Activated naive CD8-positive, alpha-beta T cell treated with anti-CD3 and anti-CD28 coated beads, Interleukin-2, amount 50 U/mL, for 24 hours (primary cell): ENCODE measurements around the gene DLGAP1.
"Not testable (repeated sequence)": the region's sequence is repeated elsewhere in the genome, so short reads cannot be mapped to it uniquely, and the experiment has no call there.

ENCODE experiments used
- ATAC-seq: fragments of 150-1000 bp; cut with Tn5 transposase; one replicate; pipeline ENCODE4 v1.10.0; 2021
- DNase-seq: peaks from one replicate; pipeline ENCODE4 v3.0.0; 2021
- H3K27ac Mint-ChIP-seq: one replicate; pipeline ENCODE4 v1.8.0; 2021; ENCODE audit warnings: mild to moderate bottlenecking, mixed read lengths
- H3K27me3 Mint-ChIP-seq: one replicate; pipeline ENCODE4 v1.8.0; 2021; ENCODE audit warnings: mixed read lengths
- H3K36me3 Mint-ChIP-seq: one replicate; pipeline ENCODE4 v1.8.0; 2021; ENCODE audit warnings: low read depth, mixed read lengths
- H3K4me1 Mint-ChIP-seq: one replicate; pipeline ENCODE4 v1.8.0; 2021; ENCODE audit warnings: mixed read lengths
- H3K4me3 Mint-ChIP-seq: one replicate; pipeline ENCODE4 v1.8.0; 2021; ENCODE audit warnings: mild to moderate bottlenecking, moderate library complexity, mixed read lengths
- H3K9me3 Mint-ChIP-seq: one replicate; pipeline ENCODE4 v1.8.0; 2021; ENCODE audit warnings: mixed read lengths

DLGAP1 gene

DNA sequence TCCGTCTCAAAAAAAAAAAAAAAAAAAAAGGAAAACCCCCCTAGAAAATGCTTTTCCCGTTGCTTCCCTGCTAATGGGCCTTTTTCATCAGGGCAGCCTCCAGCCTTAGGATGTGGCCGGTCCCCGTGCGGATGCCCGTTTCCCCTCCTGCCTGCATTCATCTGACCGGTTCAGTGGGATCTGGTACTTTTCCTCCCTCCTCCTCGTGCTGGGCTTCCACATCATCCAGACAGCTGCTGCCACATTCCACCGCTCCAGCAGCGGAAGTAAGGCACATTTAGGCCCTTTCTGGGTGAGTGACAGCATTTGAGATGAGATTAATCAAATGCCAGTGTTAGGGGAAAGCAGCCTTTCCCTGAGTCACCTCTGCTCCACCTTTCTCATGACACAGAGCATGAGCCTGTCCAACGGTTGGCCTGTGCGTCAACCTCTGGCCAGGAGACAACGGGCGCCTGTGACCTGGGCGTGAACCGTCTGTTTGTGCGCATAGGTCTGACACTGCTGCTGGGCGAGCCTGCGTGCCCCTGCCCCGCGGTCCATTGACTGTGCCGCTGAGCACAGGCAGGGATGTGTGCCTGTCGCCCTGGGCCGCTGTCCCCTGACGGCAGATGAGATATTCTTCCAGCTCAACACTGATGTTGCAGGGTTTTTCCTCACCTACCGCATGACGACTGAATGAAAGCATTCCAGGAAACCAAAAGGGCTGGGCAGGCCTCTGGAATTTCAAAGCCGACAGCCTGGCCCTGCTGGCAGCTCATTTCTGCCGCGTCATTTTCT, 831.1 kb downstream of the DLGAP1 start:
- ATAC-seq (peak; percentile 42), DNase-seq (peak; percentile 35)
- Mint-ChIP-seq H3K9me3 (no peaks in the 10 kb centered on the region), H3K27ac (peak overlapping the region; percentile 91), H3K4me1 (peaks cover 47% of the 10 kb centered on the region), H3K36me3 (peaks cover 2% of the 10 kb centered on the region), H3K27me3 (no peaks in the 10 kb centered on the region), H3K4me3 (peak overlapping the region; percentile 53)

- peaks cover 30% of the 10 kb centered on the region for H3K4me1 Mint-ChIP-seq
- no peak for ATAC-seq
Observed at GRCh38 chr18:3620146-3621119, 834.7 kb downstream of the DLGAP1 start.

DNA sequence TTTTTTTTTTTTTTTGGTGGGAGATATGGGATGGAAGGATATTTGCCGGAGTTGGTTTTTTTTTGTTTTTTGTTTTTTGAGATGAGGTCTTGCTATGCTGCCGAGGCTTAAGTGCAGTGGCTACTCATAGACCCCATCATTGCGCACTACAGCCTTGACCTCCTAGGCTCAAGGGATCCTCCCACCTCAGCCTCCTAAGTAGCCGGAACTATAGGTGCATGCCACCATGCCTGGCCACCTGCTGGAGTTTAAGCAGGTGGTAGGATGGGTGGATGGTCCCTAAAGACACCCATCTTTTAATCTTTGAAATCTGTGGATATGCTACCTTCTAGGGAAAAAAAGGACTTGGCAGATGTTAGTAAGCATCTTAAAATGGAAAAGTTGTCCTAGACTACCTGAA, 835.4 kb downstream of the DLGAP1 start:
- Mint-ChIP-seq H3K4me3 (no peak overlapping the region), H3K9me3 (no peaks in the 10 kb centered on the region), H3K27ac (no peak overlapping the region), H3K27me3 (no peaks in the 10 kb centered on the region), H3K36me3 (peaks cover 2% of the 10 kb centered on the region), H3K4me1 (peaks cover 23% of the 10 kb centered on the region)
- DNase-seq (no peak), ATAC-seq (no peak)

More at GRCh38 chr18:3620146-3621119, 834.7 kb downstream of the DLGAP1 start:
- no peak overlapping the region for H3K27ac Mint-ChIP-seq
- H3K9me3 Mint-ChIP-seq: no peaks in the 10 kb centered on the region
- no peak overlapping the region for H3K4me3 Mint-ChIP-seq
- no peaks in the 10 kb centered on the region for H3K27me3 Mint-ChIP-seq
- DNase-seq: no peak
- H3K36me3 Mint-ChIP-seq: peaks cover 2% of the 10 kb centered on the region

DNA sequence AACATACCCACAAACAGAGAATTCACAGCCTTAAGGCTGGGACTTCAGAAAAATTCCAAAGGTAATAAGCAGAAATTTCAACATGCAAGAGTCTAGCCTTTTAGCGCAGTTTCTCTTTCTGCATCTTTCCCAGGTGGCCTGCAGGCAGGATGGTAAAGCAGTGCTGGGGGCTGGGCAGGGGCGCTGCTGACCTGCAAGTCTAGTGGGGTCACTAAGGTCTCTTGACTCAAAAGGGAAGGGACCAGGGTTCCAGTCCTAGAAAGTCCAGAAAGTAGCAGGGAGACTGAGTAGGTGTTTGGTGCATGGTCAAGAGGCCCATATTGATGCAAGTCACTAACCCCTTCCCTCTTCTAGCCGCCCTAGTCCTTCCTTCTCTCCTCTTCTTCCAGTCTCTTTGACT, 835.9 kb downstream of the DLGAP1 start:
- no peaks in the 10 kb centered on the region for H3K27me3 Mint-ChIP-seq
- peaks cover 18% of the 10 kb centered on the region for H3K4me1 Mint-ChIP-seq
- no peaks in the 10 kb centered on the region for H3K9me3 Mint-ChIP-seq
- H3K4me3 Mint-ChIP-seq: no peak overlapping the region
- DNase-seq (no peak), ATAC-seq (no peak)
- H3K36me3 Mint-ChIP-seq: peaks cover 2% of the 10 kb centered on the region
- no peak overlapping the region for H3K27ac Mint-ChIP-seq

GRCh38 chr18:3616744-3617143, 838.4 kb downstream of the DLGAP1 start:
- Mint-ChIP-seq H3K27ac (no peak overlapping the region), H3K27me3 (no peaks in the 10 kb centered on the region), H3K4me1 (peaks cover 9% of the 10 kb centered on the region), H3K9me3 (no peaks in the 10 kb centered on the region), H3K4me3 (no peak overlapping the region), H3K36me3 (no peaks in the 10 kb centered on the region)
- DNase-seq (no peak), ATAC-seq (no peak)

DNA sequence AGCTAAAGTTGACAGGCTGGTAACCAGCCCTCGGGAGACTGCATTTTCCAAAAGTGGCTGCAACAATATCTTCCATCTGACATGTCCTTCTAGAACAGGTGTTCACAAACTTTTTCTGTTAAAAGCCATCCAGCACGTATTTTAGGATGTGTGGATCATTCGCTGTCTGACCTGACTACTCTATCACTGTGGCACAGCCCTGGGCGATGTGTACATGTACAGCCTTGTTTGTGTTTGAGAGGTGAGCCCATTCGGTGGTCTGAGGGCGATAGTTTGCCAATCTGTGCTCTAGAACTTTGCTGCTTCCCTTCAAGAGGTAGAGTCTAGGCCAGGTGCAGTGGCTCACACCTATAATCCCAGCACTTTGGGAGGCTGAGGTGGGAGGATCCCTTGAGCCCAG, 839.0 kb downstream of the DLGAP1 start:
- no peaks in the 10 kb centered on the region for H3K9me3 Mint-ChIP-seq
- no peaks in the 10 kb centered on the region for H3K36me3 Mint-ChIP-seq
- DNase-seq (no peak), ATAC-seq (no peak)
- no peaks in the 10 kb centered on the region for H3K27me3 Mint-ChIP-seq
- no peak overlapping the region for H3K4me3 Mint-ChIP-seq
- no peak overlapping the region for H3K27ac Mint-ChIP-seq
- peaks cover 16% of the 10 kb centered on the region for H3K4me1 Mint-ChIP-seq

GRCh38 chr18:3615374-3615985, 839.6 kb downstream of the DLGAP1 start:
- Mint-ChIP-seq H3K4me1 (peaks cover 19% of the 10 kb centered on the region), H3K9me3 (no peaks in the 10 kb centered on the region), H3K27ac (no peak overlapping the region)

DNA sequence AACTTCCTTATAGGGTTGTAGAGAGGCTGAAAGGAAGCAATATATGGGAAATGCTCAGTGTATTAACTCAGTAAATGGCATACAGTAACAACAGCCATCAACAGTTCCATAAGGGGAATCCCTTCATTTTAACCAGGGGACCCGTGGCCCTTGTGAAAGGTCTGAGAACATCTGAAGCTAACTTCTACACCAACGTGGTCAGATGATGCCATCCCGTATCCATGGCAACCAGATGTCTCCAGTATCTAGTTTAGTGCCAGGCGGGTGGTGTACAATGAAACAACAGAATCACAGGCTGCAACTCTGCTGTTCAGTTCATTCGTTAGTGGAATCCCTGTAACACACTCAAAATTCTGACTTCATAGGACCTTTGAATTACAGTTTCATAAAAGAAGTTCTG, 842.8 kb downstream of the DLGAP1 start:
- no peak overlapping the region for H3K27ac Mint-ChIP-seq
- H3K36me3 Mint-ChIP-seq: no peaks in the 10 kb centered on the region
- no peak overlapping the region for H3K4me3 Mint-ChIP-seq
- ATAC-seq (peak; percentile 86), DNase-seq (peak; percentile 50)
- H3K4me1 Mint-ChIP-seq: peaks cover 32% of the 10 kb centered on the region
- H3K9me3 Mint-ChIP-seq: no peaks in the 10 kb centered on the region
- no peaks in the 10 kb centered on the region for H3K27me3 Mint-ChIP-seq

More at GRCh38 chr18:3615374-3615985, 839.6 kb downstream of the DLGAP1 start:
- no peak overlapping the region for H3K4me3 Mint-ChIP-seq
- no peaks in the 10 kb centered on the region for H3K36me3 Mint-ChIP-seq
- DNase-seq: no peak
- H3K27me3 Mint-ChIP-seq: no peaks in the 10 kb centered on the region
- no peak for ATAC-seq

DNA sequence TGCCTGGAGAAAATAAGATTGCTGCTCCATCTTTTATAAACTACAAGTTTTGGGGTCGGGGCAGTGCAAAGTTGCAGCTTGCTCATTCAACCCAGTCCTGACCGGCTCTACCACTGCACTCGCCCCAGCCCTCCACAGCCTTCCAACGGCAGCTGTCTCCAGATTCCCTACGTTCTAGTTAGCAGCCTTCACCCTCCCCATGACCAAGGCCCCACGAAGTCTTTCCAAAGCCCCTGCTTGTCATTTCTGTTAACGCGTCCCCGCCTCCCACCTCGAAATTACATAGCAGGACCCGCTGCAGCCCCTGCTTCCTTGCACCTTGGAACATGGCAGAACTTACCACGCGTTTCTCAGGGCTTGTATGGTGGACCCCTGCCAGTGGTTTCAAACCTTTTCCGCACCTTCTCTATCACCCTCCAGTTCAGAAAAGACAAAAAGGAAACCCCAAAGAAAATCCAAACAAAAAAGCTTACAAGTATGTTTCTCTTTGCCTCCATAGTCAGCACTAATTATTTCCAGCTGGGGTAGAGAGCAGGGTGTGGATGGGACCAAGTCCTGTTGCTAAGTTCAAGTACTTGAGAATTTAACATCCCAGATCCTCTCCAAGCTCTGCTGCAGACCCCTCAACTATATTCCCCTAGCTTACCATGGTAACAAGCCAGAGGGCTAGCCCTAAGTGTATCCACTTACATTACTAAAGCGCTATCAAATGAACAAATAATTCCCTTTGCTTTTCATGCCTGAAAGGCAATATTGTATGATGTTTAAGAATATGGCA, 843.6 kb downstream of the DLGAP1 start:
- H3K9me3 Mint-ChIP-seq: no peaks in the 10 kb centered on the region
- H3K27ac Mint-ChIP-seq: peak overlapping the region; percentile 39
- H3K27me3 Mint-ChIP-seq: no peaks in the 10 kb centered on the region
- H3K4me1 Mint-ChIP-seq: peaks cover 38% of the 10 kb centered on the region
- ATAC-seq: no peak
- no peak overlapping the region for H3K4me3 Mint-ChIP-seq
- DNase-seq: no peak
- no peaks in the 10 kb centered on the region for H3K36me3 Mint-ChIP-seq

- no peaks in the 10 kb centered on the region for H3K27me3 Mint-ChIP-seq
- ATAC-seq (no peak), DNase-seq (no peak)
- H3K4me3 Mint-ChIP-seq: no peak overlapping the region
- no peaks in the 10 kb centered on the region for H3K9me3 Mint-ChIP-seq
- peaks cover 38% of the 10 kb centered on the region for H3K4me1 Mint-ChIP-seq
- no peak overlapping the region for H3K27ac Mint-ChIP-seq
- no peaks in the 10 kb centered on the region for H3K36me3 Mint-ChIP-seq
Observed at GRCh38 chr18:3610813-3611212, 844.3 kb downstream of the DLGAP1 start.

DNA sequence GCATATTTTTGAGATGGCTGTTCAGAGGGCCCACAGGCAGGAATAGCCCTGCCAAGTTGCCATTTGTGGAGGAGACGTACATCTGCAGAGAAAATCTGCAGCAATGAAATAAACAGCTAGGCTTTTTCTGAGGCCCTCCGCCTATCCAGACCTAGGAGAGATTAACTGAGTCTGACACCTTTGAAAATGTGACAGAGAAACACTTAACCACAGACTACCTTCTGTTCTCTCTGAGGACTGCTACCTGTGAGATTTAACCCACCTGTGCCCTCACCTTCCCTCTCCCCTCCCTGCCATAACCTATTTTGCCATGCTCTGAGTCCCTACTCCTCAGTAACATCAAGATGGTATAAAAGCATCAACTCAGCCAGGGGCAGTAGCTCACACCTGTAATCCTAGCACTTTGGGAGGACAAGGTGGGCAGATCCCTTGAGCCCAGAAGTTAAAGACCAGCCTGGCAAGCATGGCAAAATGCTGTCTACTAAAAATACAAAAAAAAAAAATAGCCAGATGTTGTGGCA, 844.9 kb downstream of the DLGAP1 start:
- no peak for ATAC-seq
- H3K4me1 Mint-ChIP-seq: peaks cover 38% of the 10 kb centered on the region
- H3K4me3 Mint-ChIP-seq: no peak overlapping the region
- no peak for DNase-seq
- no peak overlapping the region for H3K27ac Mint-ChIP-seq
- no peaks in the 10 kb centered on the region for H3K27me3 Mint-ChIP-seq
- no peaks in the 10 kb centered on the region for H3K36me3 Mint-ChIP-seq
- H3K9me3 Mint-ChIP-seq: no peaks in the 10 kb centered on the region

- no peak for ATAC-seq
- Mint-ChIP-seq H3K36me3 (no peaks in the 10 kb centered on the region), H3K27me3 (no peaks in the 10 kb centered on the region), H3K4me3 (no peak overlapping the region), H3K27ac (no peak overlapping the region), H3K4me1 (peaks cover 38% of the 10 kb centered on the region), H3K9me3 (no peaks in the 10 kb centered on the region)
- no peak for DNase-seq
Observed at GRCh38 chr18:3608488-3608887, 846.6 kb downstream of the DLGAP1 start.

DNA sequence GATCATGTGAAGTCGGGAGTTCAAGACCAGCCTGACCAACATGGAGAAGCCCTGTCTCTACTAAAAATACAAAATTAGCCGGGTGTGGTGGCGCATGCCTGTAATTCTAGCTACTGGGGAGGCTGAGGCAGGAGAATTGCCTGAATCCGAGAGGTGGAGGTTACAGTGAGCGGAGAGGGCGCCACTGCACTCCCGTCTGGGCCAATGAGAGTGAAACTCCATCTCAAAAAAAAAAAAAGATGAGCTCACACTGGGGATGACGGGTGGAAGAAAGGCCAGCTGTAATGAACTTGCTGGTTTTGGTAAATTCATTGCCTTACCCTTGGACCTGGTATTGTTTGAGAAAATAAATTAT, 847.0 kb downstream of the DLGAP1 start:
- H3K27ac Mint-ChIP-seq, H3K4me3 Mint-ChIP-seq, H3K36me3 Mint-ChIP-seq, ATAC-seq, H3K9me3 Mint-ChIP-seq, H3K27me3 Mint-ChIP-seq, DNase-seq: not testable (repeated sequence)
- peaks cover 38% of the 10 kb centered on the region for H3K4me1 Mint-ChIP-seq
